Left ventricle myocardium inferior (tissue), 1 donor: ENCODE measurements around the gene NXPH4. TPM values are rescaled to one million over a fixed set of nuclear protein-coding genes. Genes with fewer than 3 reads are reported as not detected.

Experiments used
- DNase-seq: peaks from one replicate; pipeline ENCODE4 v3.0.0-alpha.2; 2020
- H3K27ac ChIP-seq: fragments of 200-600 bp; replicated peaks from 2 replicates; pipeline ENCODE4 v1.8.0; 2021
- H3K27me3 ChIP-seq: fragments of 200-600 bp; 2 replicates; pipeline ENCODE4 v1.8.0; 2021; ENCODE audit warnings: low read depth
- H3K36me3 ChIP-seq: fragments of 200-600 bp; 2 replicates; pipeline ENCODE4 v1.8.0; 2021
- H3K4me1 ChIP-seq: fragments of 200-600 bp; 2 replicates; pipeline ENCODE4 v1.8.0; 2021
- H3K4me3 ChIP-seq: fragments of 200-600 bp; 2 replicates; pipeline ENCODE4 v1.8.0; 2021; ENCODE audit warnings: mild to moderate bottlenecking, moderate library complexity
- H3K9me3 ChIP-seq: fragments of 200-600 bp; replicated peaks from 2 replicates; pipeline ENCODE4 v1.8.0; 2021
- intact Hi-C: fragments of 100-400 bp; cut with micrococcal nuclease; formaldehyde crosslinking; loops from one replicate; pipeline ENCODE4 v1.11.0; 2022
- total RNA-seq: library from RNA; stranded (reverse); fragmentation: NEBNext Ultra II Directional; extraction: Animal tissue kit (Norgen Biotek cat#: 25700); gene quantifications from one replicate; pipeline ENCODE4 v1.2.1, GENCODE V29; 2021
- TF ChIP-seq, protein P1 (sequence below): fragments of 200-600 bp; IDR thresholded peaks from 2 replicates; pipeline ENCODE4 v1.8.0; 2021; ENCODE audit warnings: antibody characterized with exemption, mild to moderate bottlenecking, borderline replicate concordance
- donor health status: DM: no; HTN: yes; CAD: no; lungs with severe emphysema.

NXPH4 gene
- total RNA-seq, 1 donor from 2014 or later, result 0.44 TPM

DNA sequence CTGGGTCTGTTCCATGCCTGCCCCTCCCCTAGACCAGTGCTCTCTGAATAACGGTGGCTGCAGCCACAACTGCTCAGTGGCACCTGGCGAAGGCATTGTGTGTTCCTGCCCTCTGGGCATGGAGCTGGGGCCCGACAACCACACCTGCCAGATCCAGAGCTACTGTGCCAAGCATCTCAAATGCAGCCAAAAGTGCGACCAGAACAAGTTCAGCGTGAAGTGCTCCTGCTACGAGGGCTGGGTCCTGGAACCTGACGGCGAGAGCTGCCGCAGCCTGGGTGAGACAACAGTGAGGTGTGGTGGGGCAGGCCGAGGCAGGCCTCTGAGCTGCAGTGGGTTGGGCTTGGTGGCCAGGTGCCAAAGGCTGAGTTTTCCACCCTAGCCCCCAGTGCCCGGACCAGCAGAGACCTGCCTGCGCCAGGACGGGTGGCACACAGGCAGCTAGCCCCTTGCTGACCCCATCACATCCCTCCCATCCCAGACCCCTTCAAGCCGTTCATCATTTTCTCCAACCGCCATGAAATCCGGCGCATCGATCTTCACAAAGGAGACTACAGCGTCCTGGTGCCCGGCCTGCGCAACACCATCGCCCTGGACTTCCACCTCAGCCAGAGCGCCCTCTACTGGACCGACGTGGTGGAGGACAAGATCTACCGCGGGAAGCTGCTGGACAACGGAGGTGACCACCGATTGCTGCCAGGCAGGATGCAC is 41.0 kb upstream of the NXPH4 start:
- Histone ChIP-seq H3K36me3 (peaks cover 68% of the 10 kb centered on the region), H3K4me1 (no peaks in the 10 kb centered on the region), H3K27ac (peak overlapping the region; percentile 46), H3K27me3 (no peaks in the 10 kb centered on the region), H3K4me3 (no peak overlapping the region), H3K9me3 (no peaks in the 10 kb centered on the region)
- TF ChIP-seq, protein P1, sequence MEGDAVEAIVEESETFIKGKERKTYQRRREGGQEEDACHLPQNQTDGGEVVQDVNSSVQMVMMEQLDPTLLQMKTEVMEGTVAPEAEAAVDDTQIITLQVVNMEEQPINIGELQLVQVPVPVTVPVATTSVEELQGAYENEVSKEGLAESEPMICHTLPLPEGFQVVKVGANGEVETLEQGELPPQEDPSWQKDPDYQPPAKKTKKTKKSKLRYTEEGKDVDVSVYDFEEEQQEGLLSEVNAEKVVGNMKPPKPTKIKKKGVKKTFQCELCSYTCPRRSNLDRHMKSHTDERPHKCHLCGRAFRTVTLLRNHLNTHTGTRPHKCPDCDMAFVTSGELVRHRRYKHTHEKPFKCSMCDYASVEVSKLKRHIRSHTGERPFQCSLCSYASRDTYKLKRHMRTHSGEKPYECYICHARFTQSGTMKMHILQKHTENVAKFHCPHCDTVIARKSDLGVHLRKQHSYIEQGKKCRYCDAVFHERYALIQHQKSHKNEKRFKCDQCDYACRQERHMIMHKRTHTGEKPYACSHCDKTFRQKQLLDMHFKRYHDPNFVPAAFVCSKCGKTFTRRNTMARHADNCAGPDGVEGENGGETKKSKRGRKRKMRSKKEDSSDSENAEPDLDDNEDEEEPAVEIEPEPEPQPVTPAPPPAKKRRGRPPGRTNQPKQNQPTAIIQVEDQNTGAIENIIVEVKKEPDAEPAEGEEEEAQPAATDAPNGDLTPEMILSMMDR, result peak; percentile 81
- DNase-seq, result peak; percentile 87
- intact Hi-C loops, result no loop called here

DNA sequence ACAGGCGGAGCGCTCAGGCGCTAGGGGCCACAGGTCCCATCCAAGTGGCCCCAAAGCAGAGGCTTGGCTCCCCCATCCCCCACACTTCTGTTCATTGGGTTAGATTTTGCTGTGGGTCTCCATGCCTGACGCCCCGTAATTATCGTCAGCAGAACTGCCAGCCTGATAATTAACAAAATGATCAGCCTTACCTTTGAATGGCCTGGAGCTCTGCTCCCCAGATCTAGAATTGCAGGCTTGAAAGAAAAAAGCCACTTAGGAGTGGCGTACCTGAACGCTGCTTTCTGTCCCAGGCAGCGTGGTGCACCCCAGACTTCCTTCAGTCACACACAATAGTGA is 40.5 kb upstream of the NXPH4 start:
- intact Hi-C loops, result no loop called here
- no peaks in the 10 kb centered on the region for H3K27me3 ChIP-seq
- no peaks in the 10 kb centered on the region for H3K9me3 ChIP-seq
- H3K4me3 ChIP-seq, result no peak overlapping the region
- H3K27ac ChIP-seq, result peak overlapping the region; percentile 46
- DNase-seq, result no peak
- TF ChIP-seq, protein P1, result peak; percentile 34
- peaks cover 73% of the 10 kb centered on the region for H3K36me3 ChIP-seq
- no peaks in the 10 kb centered on the region for H3K4me1 ChIP-seq

DNA sequence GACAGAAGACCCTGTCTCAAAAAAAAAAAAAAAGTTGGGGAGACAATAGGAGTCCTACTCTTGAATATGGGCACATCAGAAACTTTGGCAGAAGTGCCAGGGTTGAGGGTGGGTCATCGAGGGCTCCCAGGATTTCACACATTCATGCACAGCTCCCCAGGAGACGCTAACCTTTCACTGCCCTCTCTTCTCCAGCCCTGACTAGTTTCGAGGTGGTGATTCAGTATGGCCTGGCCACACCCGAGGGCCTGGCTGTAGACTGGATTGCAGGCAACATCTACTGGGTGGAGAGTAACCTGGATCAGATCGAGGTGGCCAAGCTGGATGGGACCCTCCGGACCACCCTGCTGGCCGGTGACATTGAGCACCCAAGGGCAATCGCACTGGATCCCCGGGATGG is 39.7 kb upstream of the NXPH4 start:
- no peak for DNase-seq
- peaks cover 81% of the 10 kb centered on the region for H3K36me3 ChIP-seq
- no peaks in the 10 kb centered on the region for H3K27me3 ChIP-seq
- no peak overlapping the region for H3K4me3 ChIP-seq
- H3K4me1 ChIP-seq, result no peaks in the 10 kb centered on the region
- no peaks in the 10 kb centered on the region for H3K9me3 ChIP-seq
- intact Hi-C loops, result no loop called here
- no peak overlapping the region for H3K27ac ChIP-seq
- TF ChIP-seq, protein P1, result no peak

DNA sequence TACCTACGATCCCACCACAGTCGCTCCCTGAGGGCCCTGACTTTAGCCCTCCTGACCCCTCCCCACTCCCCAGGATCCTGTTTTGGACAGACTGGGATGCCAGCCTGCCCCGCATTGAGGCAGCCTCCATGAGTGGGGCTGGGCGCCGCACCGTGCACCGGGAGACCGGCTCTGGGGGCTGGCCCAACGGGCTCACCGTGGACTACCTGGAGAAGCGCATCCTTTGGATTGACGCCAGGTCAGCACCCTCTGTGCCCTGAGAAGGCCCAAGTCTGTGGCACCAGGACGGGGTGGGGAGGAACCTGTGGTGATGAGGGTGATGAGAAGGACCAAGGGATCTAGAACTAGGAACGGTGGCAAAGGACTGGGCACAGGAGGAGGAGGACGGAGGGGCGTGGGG is 39.2 kb upstream of the NXPH4 start:
- Histone ChIP-seq H3K4me3 (no peak overlapping the region), H3K9me3 (no peaks in the 10 kb centered on the region), H3K4me1 (no peaks in the 10 kb centered on the region), H3K27ac (no peak overlapping the region), H3K27me3 (no peaks in the 10 kb centered on the region), H3K36me3 (peaks cover 81% of the 10 kb centered on the region)
- intact Hi-C loops, result no loop called here
- no peak for DNase-seq
- TF ChIP-seq, protein P1, result no peak

DNA sequence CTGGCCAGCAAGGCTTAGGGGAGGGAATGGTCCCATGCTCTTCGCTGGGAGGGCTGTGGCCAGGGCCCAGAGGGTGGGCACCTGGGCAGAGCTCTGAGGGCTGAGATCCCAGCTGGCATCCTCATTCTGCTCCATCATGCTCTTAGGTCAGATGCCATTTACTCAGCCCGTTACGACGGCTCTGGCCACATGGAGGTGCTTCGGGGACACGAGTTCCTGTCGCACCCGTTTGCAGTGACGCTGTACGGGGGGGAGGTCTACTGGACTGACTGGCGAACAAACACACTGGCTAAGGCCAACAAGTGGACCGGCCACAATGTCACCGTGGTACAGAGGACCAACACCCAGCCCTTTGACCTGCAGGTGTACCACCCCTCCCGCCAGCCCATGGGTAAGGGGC is 38.4 kb upstream of the NXPH4 start:
- Histone ChIP-seq H3K9me3 (no peaks in the 10 kb centered on the region), H3K27ac (no peak overlapping the region), H3K4me1 (no peaks in the 10 kb centered on the region), H3K4me3 (no peak overlapping the region), H3K36me3 (peaks cover 82% of the 10 kb centered on the region), H3K27me3 (no peaks in the 10 kb centered on the region)
- DNase-seq, result no peak
- TF ChIP-seq, protein P1, result no peak
- intact Hi-C loops, result no loop called here
